Measurements from ENCODE around the gene SLC45A2.

- TF ChIP-seq, protein P1, sequence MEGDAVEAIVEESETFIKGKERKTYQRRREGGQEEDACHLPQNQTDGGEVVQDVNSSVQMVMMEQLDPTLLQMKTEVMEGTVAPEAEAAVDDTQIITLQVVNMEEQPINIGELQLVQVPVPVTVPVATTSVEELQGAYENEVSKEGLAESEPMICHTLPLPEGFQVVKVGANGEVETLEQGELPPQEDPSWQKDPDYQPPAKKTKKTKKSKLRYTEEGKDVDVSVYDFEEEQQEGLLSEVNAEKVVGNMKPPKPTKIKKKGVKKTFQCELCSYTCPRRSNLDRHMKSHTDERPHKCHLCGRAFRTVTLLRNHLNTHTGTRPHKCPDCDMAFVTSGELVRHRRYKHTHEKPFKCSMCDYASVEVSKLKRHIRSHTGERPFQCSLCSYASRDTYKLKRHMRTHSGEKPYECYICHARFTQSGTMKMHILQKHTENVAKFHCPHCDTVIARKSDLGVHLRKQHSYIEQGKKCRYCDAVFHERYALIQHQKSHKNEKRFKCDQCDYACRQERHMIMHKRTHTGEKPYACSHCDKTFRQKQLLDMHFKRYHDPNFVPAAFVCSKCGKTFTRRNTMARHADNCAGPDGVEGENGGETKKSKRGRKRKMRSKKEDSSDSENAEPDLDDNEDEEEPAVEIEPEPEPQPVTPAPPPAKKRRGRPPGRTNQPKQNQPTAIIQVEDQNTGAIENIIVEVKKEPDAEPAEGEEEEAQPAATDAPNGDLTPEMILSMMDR (IDR thresholded peaks at IDR 0.05), result no peak
- no peak for TF ChIP-seq POLR2A (IDR thresholded peaks at IDR 0.05)
Measured at GRCh38 chr5:33905381-33905780, 79.1 kb downstream of the SLC45A2 start.
